ENCODE results near the gene HHIP.

HHIP gene

GRCh38 chr4:144655491-144655890 lies 9.5 kb downstream of the HHIP start:
- DNase-seq (ENCODE audit: low spot score) = no peak

- no peak for DNase-seq (ENCODE audit: low spot score)
These were observed 10.9 kb downstream of the HHIP start for GRCh38 chr4:144656850-144657249.

GRCh38 chr4:144658015-144658567 lies 12.1 kb downstream of the HHIP start:
- DNase-seq (ENCODE audit: low spot score) = no peak

DNA sequence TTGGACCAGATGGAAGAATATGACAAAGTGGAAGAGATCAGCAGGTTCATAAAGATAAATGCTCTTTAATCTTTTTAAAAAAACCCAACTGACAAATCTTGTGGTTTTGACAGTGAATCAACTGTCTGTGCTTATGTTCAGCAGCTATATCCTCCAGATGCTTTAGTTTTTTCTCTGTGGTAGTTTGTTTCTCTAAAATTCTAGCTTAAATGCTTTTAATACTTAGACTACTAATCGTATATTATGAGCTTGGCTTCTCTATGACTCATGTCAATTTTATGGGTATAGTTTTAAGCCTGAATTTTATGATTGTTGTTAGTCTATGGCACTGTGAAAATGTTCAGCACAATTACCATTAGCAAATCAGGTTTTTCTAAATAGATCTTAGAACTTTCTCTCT lies 12.9 kb downstream of the HHIP start:
- no peak for DNase-seq (ENCODE audit: low spot score)

DNA sequence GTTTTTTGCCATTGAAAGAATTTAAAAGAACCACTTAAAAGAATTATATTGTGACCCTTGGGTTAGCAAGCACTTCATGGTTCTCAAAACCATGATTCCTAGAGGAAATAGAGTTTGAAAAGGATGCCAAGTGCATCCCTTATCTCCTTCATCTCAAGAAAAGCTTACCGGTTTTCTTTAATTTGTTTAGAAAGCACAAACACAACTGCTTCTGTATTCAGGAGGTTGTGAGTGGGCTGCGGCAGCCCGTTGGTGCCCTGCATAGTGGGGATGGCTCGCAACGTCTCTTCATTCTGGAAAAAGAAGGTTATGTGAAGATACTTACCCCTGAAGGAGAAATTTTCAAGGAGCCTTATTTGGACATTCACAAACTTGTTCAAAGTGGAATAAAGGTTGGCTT lies 13.5 kb downstream of the HHIP start:
- no peak for DNase-seq (ENCODE audit: low spot score)

DNA sequence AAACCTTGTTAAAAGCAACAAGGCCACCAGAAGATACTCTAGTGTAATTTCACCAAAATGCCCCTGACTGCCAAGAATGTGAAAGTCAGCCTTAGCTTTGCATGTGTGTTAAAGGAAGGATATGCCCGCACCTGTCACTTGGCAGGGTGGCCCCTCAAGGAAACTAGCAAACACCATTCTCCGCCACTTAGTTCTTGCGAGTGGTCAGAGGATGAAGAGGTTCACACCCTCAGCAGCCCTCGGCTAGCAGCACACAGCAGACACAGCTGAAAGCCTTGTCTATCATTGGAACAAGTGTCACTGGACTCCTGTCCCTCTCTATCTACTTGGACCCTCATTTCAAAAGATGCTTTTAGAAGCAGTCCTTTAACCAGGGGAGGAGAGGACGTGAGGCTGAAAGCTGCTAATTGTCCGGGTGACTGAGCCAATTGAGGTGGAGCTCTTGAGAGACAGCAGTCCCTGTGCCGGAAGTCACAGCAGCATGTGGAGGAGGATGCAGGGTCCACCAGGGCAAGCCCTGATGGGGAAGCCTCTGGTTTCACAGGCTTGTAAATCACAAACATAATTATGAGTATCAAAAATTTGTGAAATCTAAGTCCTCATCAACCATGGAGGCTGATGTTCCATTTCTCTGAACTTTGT lies 18.0 kb downstream of the HHIP start:
- no peak for DNase-seq (ENCODE audit: low spot score)

DNA sequence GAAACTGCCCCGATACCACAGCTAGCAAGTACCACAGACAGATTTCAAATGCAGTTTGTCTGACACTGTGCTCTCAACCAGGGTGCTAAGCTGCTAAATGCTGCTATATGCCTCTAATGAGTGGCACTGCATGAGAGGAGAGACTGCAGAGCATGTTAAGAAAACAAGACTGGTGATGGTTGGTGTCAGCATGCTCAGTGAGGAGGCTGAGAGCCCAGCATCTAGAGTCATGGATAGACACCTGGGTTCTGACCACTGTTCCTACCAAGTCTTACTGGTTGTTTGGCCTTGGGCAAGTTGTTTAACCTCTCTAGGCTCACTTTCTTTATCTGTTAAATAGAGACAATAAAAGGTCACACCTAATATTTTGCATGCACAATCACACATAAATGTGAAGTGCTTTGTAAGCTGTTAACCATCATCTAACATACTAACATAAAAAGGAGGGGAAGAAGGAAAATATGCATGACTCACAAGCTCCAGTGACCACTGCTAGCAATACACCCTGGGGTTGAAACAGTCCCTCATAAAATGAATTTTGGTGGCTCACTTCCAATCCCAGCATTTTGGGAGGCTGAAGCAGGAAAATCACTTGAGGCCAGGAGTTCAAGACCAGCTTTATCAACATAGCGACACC lies 20.7 kb downstream of the HHIP start:
- DNase-seq (ENCODE audit: low spot score) = no peak

DNA sequence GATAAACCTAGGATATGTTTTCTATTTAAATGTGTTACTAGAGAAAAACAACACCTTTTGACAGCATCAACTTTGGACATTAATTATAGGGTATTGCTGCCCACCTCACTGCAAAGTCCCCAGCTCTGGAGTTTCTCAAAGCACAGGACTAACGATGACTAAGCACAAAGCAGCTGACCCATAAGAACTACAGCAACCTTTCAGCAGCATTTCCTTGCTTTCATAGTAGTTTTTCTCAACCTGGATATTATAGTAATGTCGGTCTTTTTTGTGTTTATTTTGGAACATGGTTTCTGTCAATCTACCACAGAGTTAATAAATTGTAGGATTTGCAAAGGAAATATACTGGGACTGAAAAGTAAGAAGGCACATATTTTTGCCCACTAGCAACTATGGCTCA lies 21.5 kb downstream of the HHIP start:
- no peak for DNase-seq (ENCODE audit: low spot score)

DNA sequence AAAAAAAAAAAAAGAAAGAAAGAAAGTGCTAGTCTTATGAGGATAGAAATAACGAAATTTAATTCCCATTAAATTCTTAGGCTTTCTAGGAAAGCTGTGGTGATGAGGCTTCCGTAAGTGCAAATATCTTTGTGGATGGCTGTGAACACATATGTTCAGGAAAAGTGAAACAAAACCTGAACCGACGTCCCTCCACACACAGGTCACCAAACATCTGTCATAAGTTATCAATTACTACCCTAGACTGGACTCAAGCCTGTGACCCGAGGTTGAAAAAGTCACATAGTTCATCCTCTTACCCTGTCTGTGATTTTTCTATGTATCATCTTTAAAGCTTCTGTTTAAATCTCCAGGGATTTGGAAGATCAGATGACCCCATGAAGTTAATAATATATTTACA lies 24.8 kb downstream of the HHIP start:
- DNase-seq (ENCODE audit: low spot score) = no peak

DNA sequence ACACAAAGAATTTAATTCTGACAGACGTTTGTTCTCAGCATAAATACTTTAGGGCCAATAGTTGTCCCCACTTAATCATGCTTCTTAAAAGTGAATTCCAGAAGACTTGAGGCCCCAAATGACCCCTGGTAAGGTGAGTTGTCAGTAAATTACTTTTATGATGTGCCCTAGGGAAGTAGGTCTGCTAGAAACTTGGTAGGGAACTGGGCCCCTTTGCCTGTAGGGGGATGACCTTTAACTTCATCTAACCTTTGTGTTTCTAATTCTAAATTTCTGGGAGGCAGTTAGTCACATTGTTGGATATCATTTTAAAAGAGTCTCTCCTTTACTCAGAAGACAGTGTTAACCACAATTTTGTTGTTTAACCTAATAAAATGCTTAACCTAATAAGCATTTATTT lies 28.8 kb downstream of the HHIP start:
- no peak for DNase-seq (ENCODE audit: low spot score)

DNA sequence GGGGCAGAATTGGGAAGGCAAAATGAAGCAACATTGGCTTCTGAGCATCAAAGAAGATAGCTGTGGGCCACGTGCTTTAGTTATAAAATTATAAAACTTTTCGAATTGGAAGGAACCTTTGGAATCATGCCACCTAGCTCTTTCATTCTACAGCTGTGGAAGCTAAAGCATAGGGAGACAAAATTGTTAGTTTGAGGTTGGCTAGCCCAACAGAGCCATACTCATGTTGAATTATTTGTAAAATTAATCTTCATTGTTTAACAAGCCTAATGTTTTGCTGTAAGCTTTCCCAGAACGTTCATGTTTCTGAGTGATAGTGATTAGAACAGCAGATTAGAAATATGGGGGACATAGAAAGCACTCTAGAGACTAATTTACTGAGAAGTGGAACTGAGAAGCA lies 35.9 kb downstream of the HHIP start:
- no peak for DNase-seq (ENCODE audit: low spot score)

- DNase-seq (ENCODE audit: low spot score) = no peak
These were observed 37.6 kb downstream of the HHIP start for GRCh38 chr4:144683516-144683915.

DNA sequence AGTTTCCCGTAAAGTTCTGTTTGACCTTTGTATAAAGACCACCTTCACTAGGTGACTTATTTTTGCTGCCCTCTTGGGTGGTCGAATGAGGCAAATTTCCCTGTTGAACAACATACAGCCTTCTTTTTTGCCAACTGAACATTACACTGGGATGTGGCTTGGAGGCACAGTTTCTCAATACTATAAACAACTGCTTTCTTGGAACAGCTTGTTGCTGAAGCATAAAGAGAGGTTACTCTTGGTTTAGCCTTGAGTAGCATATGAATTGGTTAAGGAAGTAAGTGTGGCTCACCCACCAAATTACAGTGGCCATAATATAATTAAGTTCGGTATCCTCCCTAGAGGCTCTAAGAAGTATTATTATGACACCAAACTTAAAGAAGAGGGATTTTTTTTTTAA lies 40.0 kb downstream of the HHIP start:
- no peak for DNase-seq (ENCODE audit: low spot score)

GRCh38 chr4:144686921-144687320 lies 41.0 kb downstream of the HHIP start:
- no peak for DNase-seq (ENCODE audit: low spot score)

DNA sequence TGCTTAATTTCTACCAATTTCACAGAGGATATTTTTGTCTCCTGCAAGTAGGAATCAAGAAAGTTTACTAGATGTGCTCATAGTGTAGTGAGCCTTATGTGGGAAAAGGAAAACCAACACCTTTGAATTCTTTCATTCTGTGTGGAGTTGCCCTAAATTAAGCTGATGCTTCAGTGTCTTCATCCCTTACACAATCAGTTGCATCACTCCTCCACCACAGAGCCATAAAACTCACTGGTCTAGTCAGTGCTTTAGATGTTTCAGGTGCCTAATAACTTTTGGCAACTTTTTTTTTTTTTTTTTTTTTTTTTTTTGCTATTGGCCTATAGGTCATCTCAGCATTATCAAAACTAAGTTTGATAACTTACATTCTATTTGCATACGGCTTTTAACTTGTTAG lies 41.5 kb downstream of the HHIP start:
- DNase-seq (ENCODE audit: low spot score) = no peak

- DNase-seq (ENCODE audit: low spot score) = no peak
These were observed 42.1 kb downstream of the HHIP start for GRCh38 chr4:144688035-144688569.

DNA sequence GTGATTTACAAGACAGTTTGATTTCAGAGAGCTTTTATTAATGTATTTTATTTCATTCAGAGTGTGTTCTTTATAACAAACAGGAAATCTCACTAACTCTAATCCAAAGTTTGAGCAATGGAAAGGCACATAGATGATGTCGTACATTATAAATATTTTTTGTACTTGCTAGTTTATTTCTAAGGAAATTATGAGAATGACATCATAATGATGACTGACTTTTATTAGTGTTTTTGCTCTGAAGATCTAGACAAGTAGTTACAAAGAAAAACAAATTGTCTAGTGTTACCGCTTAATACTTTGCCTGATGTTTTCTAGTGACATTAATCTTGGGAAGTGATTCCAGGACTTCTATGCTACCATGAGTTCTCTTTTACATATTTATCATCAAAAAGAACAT lies 43.2 kb downstream of the HHIP start:
- DNase-seq (ENCODE audit: low spot score) = no peak

GRCh38 chr4:144695721-144696120 lies 49.8 kb downstream of the HHIP start:
- no peak for DNase-seq (ENCODE audit: low spot score)

- DNase-seq (ENCODE audit: low spot score) = no peak
These were observed 50.4 kb downstream of the HHIP start for GRCh38 chr4:144696376-144696775.

DNA sequence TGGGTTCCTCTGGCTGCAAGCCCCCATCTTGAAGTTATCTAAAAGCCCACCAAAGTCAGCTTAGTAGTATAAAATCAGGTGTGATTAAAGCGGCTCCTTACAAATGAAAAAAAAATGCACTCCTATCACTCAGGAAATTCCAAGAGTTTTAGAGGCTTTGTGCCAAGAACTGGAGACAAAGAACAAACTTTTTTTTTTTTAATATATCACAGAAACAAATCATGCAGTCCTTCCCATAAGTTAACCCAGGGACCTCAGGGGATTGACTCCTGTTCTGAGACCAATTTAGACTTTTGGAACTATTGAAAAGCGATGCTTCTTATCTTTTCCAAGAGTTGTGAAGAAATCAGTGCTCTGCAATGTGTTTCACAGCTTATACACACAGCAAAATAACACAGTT lies 53.6 kb downstream of the HHIP start:
- no peak for DNase-seq (ENCODE audit: low spot score)

DNA sequence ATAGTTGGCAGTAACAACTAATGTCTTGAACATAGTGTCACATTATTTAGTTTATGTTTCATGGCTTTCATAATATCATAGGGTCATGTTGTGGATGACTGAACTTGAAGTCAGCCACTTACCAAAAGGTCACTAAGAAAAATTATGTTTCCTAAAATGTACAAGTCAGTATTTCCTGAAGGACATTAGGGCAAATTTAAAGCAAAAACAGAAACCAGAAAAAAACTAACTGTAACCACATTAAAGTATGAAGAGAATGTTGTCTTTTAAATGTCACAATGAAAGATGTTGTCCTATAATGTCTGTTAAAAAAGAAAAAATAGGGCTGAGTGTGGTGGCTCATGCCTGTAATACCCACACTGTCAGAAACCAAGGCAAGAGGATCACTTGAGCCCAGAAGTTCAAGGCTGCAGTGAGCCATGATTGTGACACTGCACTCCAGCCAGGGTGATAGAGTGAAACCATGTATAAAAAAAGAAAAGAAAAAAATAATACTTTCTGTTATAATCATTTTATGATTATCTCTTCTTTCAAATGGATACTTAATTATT lies 55.8 kb downstream of the HHIP start:
- no peak for DNase-seq (ENCODE audit: low spot score)

- DNase-seq (ENCODE audit: low spot score) = no peak
These were observed 57.5 kb downstream of the HHIP start for GRCh38 chr4:144703494-144703893.
